A673 (cell line): Measurements from ENCODE around the gene SSC5D. TPM values are rescaled to one million over a fixed set of nuclear protein-coding genes. Genes with fewer than 3 reads are reported as not detected.

Experiments
- Bru-seq: library from RNA; stranded (reverse); fragments of 400-500 nt; gene quantifications from one replicate; lab custom pipeline; 2021; lab: Mats Ljungman, UMichigan
- BruChase-seq, 2 experiments: library from RNA; stranded (reverse); fragments of 400-500 nt; gene quantifications; one replicate each; lab custom pipeline; 2021; lab: Mats Ljungman, UMichigan
- BruUV-seq: library from RNA; stranded (reverse); fragments of 400-500 nt; replicated peaks from 2 replicates; lab custom pipeline; 2021; lab: Mats Ljungman, UMichigan
- CTCF ChIA-PET: fragments of 300-600 bp; sonication (Branson Sonifier 250); formaldehyde crosslinking; loops from one replicate; lab custom pipeline; 2022; ENCODE audit warnings: antibody characterized with exemption; lab: Charles Lee
- POLR2A ChIA-PET: fragments of 300-600 bp; sonication (Branson Sonifier 250); formaldehyde crosslinking; loops from one replicate; lab custom pipeline; 2022; ENCODE audit warnings: antibody characterized with exemption; ENCODE audit not compliant: low non-redundant PET; lab: Charles Lee
- DNase-seq: peaks from one replicate; pipeline ENCODE4 v3.0.0-alpha.2; 2015; ENCODE audit warnings: low spot score
- H3K27ac ChIP-seq: fragments of 200-600 bp; sonication (generic); 2 replicates; pipeline ENCODE4 v1.5.1; 2016; ENCODE audit warnings: mixed run types, low read depth, mild to moderate bottlenecking, mixed read lengths, antibody characterized with exemption, low read length; ENCODE audit not compliant: poor library complexity, severe bottlenecking
- H3K27me3 ChIP-seq: fragments of 200-600 bp; sonication (generic); replicated peaks from 2 replicates; pipeline ENCODE4 v1.6.1; 2017; ENCODE audit warnings: mixed run types, low read depth, mild to moderate bottlenecking, mixed read lengths, antibody characterized with exemption, low read length; ENCODE audit not compliant: insufficient read depth, poor library complexity
- H3K36me3 ChIP-seq: fragments of 200-600 bp; sonication (generic); 2 replicates; pipeline ENCODE4 v1.6.1; 2016; ENCODE audit warnings: mixed run types, mild to moderate bottlenecking, mixed read lengths, antibody characterized with exemption, low read length; ENCODE audit not compliant: insufficient read depth, poor library complexity, severe bottlenecking
- H3K4me1 ChIP-seq: fragments of 200-600 bp; sonication (generic); 2 replicates; pipeline ENCODE4 v1.6.1; 2017; ENCODE audit warnings: mixed run types, mild to moderate bottlenecking, mixed read lengths, antibody characterized with exemption, low read length; ENCODE audit not compliant: insufficient read depth, poor library complexity, severe bottlenecking
- H3K4me3 ChIP-seq: fragments of 200-600 bp; sonication (generic); 2 replicates; pipeline ENCODE4 v1.5.1; 2016; ENCODE audit warnings: low read depth, mixed run types, mild to moderate bottlenecking, mixed read lengths, low read length; ENCODE audit not compliant: poor library complexity, severe bottlenecking
- H3K9me3 ChIP-seq: fragments of 200-600 bp; sonication (generic); 2 replicates; pipeline ENCODE4 v1.6.1; 2016; ENCODE audit warnings: mixed run types, low read depth, mild to moderate bottlenecking, mixed read lengths, antibody characterized with exemption, low read length; ENCODE audit not compliant: poor library complexity, severe bottlenecking
- EZH2 ChIP-seq: fragments of 200-600 bp; sonication (generic); IDR thresholded peaks from 2 replicates; pipeline ENCODE4 v1.6.1; 2017; ENCODE audit warnings: borderline replicate concordance, low read depth, mild to moderate bottlenecking, mixed read lengths, antibody characterized with exemption, low read length; ENCODE audit not compliant: poor library complexity, severe bottlenecking
- intact Hi-C: fragments of 100-400 bp; cut with micrococcal nuclease; formaldehyde crosslinking; loops from one replicate; pipeline ENCODE4 v1.10.0; 2022; ENCODE audit not compliant: unreplicated experiment
- long read RNA-seq: library from polyadenylated mRNA; stranded (forward); transcript quantifications from one replicate; pipeline ENCODE4 v2.0.0, GENCODE V29; 2022
- total RNA-seq: library from RNA; stranded (reverse); gene quantifications from 2 replicates; pipeline ENCODE4 v1.2.3, GENCODE V29; 2021
- TF ChIP-seq, protein P1 (sequence below): fragments of 300-800, 200-600 bp; sonication (generic); conservative IDR thresholded peaks from 2 replicates; pipeline ENCODE4 v1.5.1; 2017; ENCODE audit warnings: low read depth, mild to moderate bottlenecking, antibody characterized with exemption, low read length, moderate library complexity, mixed read lengths

The SSC5D gene
- total RNA-seq (1.4 and 2.2 TPM in 2 replicates), Bru-seq, nascent RNA (percentile 24 among the genes with signal in this experiment), BruChase-seq, experiment 1, labeled RNA remaining after a 2-hour chase (percentile 25 among the genes with signal in this experiment), BruChase-seq, experiment 2, labeled RNA remaining after a 6-hour chase (percentile 35 among the genes with signal in this experiment)
- long read RNA-seq: 0 reads

GRCh38 chr19:55487924-55488687 is at the start of gene SSC5D:
SSC5D (plus strand) TSS chr19:55488436; CDS start chr19:55488590, 154 bp downstream.
- TF ChIP-seq, protein P1, sequence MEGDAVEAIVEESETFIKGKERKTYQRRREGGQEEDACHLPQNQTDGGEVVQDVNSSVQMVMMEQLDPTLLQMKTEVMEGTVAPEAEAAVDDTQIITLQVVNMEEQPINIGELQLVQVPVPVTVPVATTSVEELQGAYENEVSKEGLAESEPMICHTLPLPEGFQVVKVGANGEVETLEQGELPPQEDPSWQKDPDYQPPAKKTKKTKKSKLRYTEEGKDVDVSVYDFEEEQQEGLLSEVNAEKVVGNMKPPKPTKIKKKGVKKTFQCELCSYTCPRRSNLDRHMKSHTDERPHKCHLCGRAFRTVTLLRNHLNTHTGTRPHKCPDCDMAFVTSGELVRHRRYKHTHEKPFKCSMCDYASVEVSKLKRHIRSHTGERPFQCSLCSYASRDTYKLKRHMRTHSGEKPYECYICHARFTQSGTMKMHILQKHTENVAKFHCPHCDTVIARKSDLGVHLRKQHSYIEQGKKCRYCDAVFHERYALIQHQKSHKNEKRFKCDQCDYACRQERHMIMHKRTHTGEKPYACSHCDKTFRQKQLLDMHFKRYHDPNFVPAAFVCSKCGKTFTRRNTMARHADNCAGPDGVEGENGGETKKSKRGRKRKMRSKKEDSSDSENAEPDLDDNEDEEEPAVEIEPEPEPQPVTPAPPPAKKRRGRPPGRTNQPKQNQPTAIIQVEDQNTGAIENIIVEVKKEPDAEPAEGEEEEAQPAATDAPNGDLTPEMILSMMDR: no peak
- no peak for TF ChIP-seq EZH2
- intact Hi-C loops: no loop called here
- ChIA-PET CTCF (no interaction called here), POLR2A (no interaction called here)
- Histone ChIP-seq H3K36me3 (no peaks in the 10 kb centered on the region), H3K4me3 (no peak within 1 kb of the TSS), H3K9me3 (no peaks in the 10 kb centered on the region), H3K27ac (peak within 1 kb of the TSS; percentile 62), H3K27me3 (no peaks in the 10 kb centered on the region), H3K4me1 (peaks cover 32% of the 10 kb centered on the region)
- no TSS peak for BruUV-seq
- no peak for DNase-seq

- no peak for DNase-seq
- CTCF ChIA-PET: no interaction called here
- intact Hi-C loops: no loop called here
Observed at GRCh38 chr19:55439052-55439451, 49.2 kb upstream of the SSC5D start.

GRCh38 chr19:55440411-55441105 is 47.7 kb upstream of the SSC5D start:
- DNase-seq: no peak
- peak overlapping the region; percentile 20 for H3K4me3 ChIP-seq
- no peaks in the 10 kb centered on the region for H3K36me3 ChIP-seq
- intact Hi-C loops: no loop called here
- ChIA-PET POLR2A (no interaction called here), CTCF (no interaction called here)
- H3K27ac ChIP-seq: no peak overlapping the region
- peaks cover 45% of the 10 kb centered on the region for H3K27me3 ChIP-seq
- TF ChIP-seq, protein P1: no peak
- no peak for TF ChIP-seq EZH2
- H3K9me3 ChIP-seq: no peaks in the 10 kb centered on the region
- H3K4me1 ChIP-seq: peaks cover 20% of the 10 kb centered on the region
- BruUV-seq: no TSS peak

More at GRCh38 chr19:55439052-55439451, 49.2 kb upstream of the SSC5D start:
- POLR2A ChIA-PET: no interaction called here
- Histone ChIP-seq H3K27me3 (peaks cover 35% of the 10 kb centered on the region), H3K36me3 (no peaks in the 10 kb centered on the region), H3K4me3 (no peak overlapping the region), H3K9me3 (no peaks in the 10 kb centered on the region), H3K27ac (no peak overlapping the region), H3K4me1 (peaks cover 20% of the 10 kb centered on the region)
- TF ChIP-seq EZH2: no peak
- TF ChIP-seq, protein P1: no peak
- no TSS peak for BruUV-seq
